GM18508 (cell line): Measurements from ENCODE around the gene PDIA6.
"Not testable (repeated sequence)": the region's sequence is repeated elsewhere in the genome, so short reads cannot be mapped to it uniquely, and the experiment has no call there.

ENCODE experiments used
- ATAC-seq: cut with Tn5 transposase; IDR thresholded peaks from one replicate; pipeline ENCODE4 v1.9.1; 2021; ENCODE audit warnings: moderate number of reproducible peaks; ENCODE audit not compliant: insufficient read depth, unreplicated experiment

The PDIA6 gene

GRCh38 chr2:10786240-10786982 is 26.2 kb downstream of the PDIA6 start:
- no peak for ATAC-seq

GRCh38 chr2:10785260-10785659 is 27.3 kb downstream of the PDIA6 start:
- ATAC-seq, result no peak

- no peak for ATAC-seq
These were observed 27.9 kb downstream of the PDIA6 start for GRCh38 chr2:10784719-10785118.

- no peak for ATAC-seq
These were observed 29.2 kb downstream of the PDIA6 start for GRCh38 chr2:10783421-10783820.

GRCh38 chr2:10781746-10782145 is 30.8 kb downstream of the PDIA6 start:
- no peak for ATAC-seq

- ATAC-seq, result not testable (repeated sequence)
These were observed 31.8 kb downstream of the PDIA6 start for GRCh38 chr2:10780821-10781220.

DNA sequence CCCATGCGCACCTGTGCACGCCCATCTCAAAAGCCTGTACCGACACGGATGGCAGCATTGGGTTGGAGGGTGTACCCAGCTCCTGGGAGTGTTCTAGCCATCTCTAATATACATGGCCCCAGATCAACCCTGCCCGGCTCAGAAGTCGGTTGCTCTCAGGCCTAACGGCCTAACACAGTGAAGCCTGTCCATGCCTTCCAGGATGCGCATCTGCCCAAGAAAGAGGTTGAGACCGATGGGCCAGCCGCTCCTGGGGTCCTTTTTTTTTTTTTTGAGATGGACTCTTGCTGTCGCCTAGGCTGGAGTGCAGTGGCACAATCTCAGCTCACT is 32.1 kb downstream of the PDIA6 start:
- no peak for ATAC-seq

DNA sequence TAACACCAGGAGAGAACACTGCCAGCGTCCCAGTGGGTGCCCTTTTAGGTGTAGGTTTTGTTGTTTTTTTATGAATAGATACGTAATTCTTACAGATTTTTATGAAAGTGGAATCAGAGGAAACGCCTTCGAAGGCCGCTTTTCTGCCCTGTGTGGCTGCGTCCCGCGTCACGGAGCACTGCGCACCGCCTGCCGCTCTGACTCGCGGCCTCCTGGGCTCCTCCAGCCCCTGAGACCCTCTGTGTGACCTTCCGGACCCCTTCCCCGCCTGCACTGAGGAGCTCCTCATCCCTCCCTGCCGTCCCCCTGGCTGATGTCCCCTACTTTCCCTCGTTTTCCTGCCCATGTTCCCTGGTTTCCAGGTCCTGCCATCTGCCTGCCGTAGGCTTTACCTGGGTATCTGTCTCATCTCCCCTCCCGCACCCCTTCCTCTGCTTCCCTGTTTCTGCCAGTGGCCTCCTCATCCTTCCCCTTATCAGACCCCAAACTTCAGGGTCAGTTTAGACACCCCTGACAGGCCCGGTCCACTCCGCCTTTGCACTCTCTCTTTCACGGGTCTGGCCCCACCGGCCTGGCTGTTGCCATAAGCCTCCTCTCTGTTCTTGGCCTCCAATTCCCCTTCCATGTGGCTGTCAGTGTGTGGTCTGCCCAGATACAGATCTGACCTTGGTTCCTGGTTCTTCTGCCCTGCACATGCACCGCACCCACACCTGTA is 32.7 kb downstream of the PDIA6 start:
- no peak for ATAC-seq

GRCh38 chr2:10778724-10779115 is 33.9 kb downstream of the PDIA6 start:
- ATAC-seq, result no peak

DNA sequence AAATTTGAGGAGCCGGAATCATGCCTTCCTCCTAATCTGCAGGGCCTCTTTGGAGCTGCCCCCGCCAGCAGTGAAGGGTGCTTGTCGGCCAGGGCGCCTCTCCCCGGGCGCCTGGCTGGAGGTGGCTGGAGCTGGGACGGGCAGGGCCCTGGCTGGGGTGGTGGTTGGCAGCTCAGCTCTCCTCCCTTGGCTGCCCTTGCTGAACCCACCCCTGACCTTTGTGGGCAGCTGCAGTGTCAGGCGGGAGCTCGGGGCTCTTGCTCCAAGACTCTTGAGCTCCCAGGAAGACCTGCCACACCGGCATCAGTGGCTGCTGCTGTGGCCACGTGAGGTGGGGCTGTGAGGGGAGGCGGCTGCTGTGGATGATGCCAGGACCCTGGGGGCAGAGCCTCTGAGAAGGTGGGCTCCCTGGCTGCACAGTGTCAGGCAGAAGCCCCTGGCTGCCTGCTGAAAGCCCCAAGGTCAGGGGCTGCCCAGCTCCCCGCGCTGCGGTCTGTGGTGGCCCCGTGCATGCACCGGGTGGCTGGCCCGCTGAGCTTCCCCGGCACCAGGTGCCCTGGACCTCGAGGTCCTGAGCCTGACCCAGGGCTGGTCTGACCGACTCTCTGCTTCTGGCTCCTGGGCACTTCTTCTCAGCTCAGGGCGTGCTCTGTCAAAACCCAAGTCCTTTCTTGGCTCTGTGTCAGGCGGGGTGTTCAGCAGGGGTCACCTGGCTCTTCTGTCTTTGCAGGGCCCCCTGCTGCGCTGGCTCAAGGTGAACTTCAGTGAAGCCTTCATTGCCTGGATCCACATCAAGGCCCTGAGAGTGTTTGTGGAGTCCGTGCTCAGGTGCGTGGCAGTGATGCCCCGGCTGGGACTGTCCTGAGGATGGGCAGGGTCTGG is 34.5 kb downstream of the PDIA6 start:
- no peak for ATAC-seq

DNA sequence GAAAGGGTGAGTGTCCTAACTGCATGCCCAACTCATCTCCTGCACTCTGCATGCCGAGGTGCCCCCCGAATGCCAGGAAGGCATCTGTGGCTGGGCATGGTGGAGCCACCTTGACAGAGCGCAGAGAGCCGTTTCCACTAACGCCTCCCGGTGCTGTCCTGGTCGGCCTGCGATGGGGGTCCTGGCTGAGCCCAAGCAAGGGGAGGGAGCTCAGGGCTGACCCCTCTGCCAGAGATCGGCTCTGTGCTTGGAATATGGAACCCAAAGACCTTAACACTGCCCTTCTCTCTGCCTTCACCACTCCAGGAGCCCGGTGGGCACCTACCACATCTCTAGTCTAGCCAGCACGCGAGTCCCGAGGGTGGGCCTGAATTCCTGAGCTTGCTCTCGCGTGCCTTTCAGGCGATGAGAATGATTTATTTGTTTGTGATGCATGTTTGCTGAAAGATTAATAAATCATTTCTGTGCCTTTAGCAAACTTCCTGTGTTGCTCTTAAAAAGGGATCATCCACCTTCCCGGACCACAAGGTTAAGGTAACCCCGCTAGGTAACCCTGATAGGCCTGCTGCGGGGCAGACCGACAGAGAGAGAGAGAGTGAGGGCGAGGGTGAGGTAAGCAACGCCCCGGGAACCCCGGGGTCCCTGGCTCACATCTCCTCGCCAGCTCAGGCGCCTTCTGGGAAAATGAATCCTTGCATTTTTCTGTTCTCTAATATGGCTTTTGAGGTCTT is 35.3 kb downstream of the PDIA6 start:
- no peak for ATAC-seq

DNA sequence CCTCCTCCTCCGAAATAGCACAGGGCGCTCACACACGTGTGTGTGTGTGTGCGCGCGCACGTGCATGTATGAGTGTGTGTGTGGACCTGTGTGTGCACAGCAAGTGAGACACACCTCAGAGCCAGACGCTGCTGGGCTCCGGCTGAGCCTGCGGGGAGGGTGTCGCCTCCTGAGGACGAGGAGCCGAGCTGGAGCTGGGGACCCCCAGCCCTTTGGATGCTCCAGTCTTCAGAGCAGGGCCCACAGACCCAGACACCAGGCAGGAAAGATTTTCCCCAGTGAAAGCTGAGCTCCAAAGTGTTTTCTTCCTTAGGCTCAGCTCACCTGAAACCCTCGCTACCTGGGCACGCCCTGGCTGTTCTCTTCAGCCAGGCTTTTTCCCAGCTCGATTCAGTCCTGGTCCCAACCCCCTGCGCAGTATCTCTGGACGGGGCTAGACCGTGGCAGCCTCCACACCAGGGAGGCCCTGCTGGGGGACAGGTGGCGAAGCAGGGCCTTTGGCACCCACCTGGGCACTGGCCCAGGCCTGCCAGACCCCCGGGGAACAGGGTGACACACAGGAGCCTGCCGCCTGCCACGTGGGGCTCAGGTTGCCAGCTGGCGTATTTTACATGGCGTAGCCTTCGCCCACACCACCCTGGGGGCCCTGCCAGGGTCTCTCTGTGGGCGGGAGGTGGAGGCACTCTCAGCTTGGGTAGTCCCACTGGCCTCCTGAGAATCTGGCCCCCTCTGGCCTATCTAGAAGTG is 36.2 kb downstream of the PDIA6 start:
- no peak for ATAC-seq

DNA sequence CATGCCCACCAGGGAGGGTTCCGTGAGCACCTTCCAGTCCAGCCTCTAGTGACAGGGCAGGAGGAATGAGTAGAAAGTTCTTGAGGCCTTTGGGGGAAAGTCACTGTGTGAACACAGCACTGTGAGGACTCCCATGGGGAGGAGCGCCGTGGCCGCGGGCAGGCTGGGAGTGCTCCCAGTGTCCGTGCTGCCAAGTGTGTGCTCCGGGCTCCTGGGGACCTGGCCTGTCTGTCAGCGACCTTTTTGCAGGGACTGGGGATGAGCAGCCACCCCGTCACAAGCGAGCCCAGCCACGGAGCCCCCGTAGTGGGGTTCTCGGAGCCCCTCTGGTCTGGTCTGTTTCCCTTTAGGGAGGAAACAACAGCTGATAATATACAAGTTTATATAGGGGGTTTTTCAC is 36.8 kb downstream of the PDIA6 start:
- no peak for ATAC-seq

DNA sequence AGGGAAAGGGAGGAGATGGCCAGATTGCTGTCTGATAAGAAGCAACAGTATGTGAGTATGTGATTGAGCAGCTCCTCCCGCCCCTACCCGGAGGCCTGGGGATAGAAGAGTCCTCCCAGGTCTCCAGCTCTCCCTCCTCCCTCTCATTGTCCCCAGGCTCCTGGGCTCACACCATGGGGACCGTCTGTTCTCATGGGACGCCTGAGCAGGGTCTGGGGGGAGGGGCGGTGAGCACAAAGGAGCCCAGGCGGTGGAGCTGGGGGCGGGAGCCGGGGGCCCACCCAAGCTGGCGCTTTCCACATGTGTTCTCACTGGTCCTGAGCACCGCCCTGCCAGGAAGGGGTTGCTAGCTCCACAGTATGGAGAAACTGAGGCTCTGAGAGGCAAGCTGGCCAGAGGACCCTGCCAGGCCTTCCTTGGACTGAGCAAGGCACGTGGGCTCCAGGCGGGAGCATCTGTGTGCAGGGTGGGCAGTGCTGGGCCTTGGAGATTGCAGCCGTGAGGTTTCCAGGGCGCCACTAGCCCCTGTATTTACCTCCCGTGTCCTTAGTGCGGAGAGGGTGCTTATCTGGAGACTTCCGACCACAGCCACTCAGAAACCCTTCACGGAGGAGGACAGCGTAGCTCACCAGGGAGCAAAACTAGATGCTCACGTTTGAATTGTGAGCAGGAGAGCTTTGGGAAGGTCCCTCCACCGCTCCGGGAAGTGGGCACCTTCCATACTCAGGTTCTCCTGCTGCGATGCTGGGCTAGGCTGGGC is 37.4 kb downstream of the PDIA6 start:
- ATAC-seq, result no peak

DNA sequence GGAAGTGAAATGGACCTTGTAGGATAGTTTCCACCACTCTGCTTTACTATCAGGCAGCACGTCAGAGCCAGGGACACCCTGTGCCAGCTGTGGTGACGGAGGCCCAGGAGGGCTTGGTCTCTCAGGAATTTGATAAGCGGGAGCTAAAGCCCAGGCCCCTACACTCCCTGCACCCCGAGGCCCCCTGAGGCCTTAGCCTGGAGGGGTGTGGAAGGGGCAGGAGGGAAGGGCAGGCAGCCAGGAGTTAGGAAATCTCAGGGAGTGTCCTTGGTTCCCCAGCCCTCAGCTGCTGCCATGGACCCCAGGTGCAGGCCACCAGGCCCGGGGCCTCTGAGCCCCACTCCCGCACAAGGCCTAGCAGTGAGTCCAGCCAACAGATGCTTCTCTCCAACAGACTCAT is 38.2 kb downstream of the PDIA6 start:
- no peak for ATAC-seq

DNA sequence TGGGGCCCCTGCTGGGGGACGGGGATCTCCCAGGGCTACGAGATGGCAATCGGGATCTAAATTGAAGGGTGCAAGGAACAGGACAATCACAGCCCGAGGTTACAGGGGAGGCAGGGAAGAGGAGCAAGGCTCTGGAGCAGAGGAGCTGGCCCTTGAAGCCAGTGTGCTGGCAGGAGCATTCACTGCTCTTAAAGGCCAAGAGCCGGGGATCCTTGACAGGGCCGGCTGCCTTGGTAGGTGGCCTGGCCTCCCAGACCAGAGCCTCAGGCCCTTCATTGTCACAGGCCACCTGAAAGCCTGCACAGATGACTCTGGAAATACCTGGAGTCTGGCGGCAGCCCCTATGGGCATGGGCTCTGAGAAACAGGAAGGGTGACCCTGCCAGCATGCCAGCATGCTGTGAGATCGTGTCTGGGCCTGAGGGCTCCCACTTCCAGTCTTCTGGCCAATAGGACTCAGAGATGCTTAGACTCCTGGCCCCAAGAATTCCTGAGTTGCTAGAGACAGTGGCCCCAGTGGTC is 38.7 kb downstream of the PDIA6 start:
- ATAC-seq, result no peak

DNA sequence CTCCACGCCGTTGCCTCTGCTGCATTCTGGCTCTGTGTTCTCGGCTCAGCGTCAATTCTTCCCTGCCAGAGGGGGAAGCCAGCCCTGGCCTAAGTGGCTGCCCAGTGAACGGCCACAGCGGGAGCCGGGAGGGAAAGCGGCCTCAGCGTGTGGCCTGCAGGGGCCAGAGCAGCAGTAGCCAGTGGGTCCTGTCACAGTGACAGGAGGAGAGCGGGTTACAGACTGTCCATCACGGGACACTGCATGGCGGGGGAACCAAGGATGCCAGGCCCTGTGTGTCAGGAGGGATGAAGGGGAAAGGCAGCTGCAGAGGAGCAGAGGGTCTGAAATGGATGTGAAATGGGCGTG is 39.7 kb downstream of the PDIA6 start:
- ATAC-seq, result no peak

DNA sequence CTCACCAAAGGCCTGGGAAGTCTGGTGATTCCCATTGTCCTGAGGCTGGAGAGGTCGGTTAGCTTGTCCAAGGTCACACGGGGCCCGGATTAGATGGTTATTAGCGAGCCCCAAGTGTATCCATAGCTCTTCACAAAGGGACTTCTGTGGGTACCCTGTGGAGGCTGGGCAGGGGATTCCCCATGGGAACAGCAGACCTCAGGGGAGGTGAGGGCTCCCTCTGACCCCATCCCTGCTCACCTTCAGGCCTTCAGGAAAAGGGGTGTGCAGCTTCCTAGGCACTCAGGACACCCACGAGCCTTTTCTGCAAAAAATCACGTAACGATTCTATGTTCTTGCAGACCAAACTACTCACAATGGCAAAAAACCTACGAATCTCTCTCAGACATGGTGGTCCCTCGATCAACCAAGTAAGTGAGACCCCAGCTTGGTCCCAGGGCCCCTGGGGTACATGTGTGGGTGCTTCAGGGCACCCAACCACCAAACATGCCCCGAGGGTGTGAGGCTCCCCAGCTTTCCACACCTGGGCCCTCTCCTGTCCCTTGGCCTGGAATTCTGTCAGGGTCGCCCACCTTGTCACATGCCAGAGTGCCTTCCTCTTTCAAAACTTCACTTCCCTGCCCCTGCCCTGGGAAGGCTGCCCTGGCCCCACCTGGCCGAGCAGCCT is 40.3 kb downstream of the PDIA6 start:
- ATAC-seq, result no peak
